ENCODE results near the gene FAM107B.

- TF ChIP-seq EZH2 (IDR thresholded peaks at IDR 0.05; ENCODE audit: borderline replicate concordance, low read depth, low read length, poor library complexity, severe bottlenecking): no peak
- TF ChIP-seq CTCF (conservative IDR thresholded peaks at IDR 0.05; ENCODE audit: low read depth, low read length): no peak
Measured at GRCh38 chr10:14656052-14656730, 118.5 kb downstream of the FAM107B start.
